Karpas-422 (cell line): ENCODE measurements around the gene KLK4. TPM values are rescaled to one million over a fixed set of nuclear protein-coding genes. Genes with fewer than 3 reads are reported as not detected.
"Not testable (repeated sequence)": the region's sequence is repeated elsewhere in the genome, so short reads cannot be mapped to it uniquely, and the experiment has no call there.

ENCODE experiments used
- DNase-seq: peaks from one replicate; pipeline ENCODE4 v3.0.0-alpha.2; 2015
- H2AFZ ChIP-seq: fragments of 200-600 bp; sonication (generic); 2 replicates; pipeline ENCODE4 v1.6.1; 2014; ENCODE audit warnings: antibody characterized with exemption, low read length, mixed read lengths
- H3K27ac ChIP-seq: fragments of 200-600 bp; sonication (generic); 2 replicates; pipeline ENCODE4 v1.5.1; 2014; ENCODE audit warnings: mild to moderate bottlenecking, low read length, moderate library complexity
- H3K27me3 ChIP-seq: fragments of 200-600 bp; sonication (generic); 2 replicates; pipeline ENCODE4 v1.6.1; 2014; ENCODE audit warnings: low read length, mixed read lengths
- H3K36me3 ChIP-seq: fragments of 200-600 bp; sonication (generic); 2 replicates; pipeline ENCODE4 v1.6.1; 2014; ENCODE audit warnings: low read length, mixed read lengths; ENCODE audit not compliant: insufficient read depth
- H3K4me1 ChIP-seq: fragments of 200-600 bp; sonication (generic); 2 replicates; pipeline ENCODE4 v1.6.1; 2014; ENCODE audit warnings: mild to moderate bottlenecking, low read length, mixed read lengths
- H3K4me2 ChIP-seq: fragments of 200-600 bp; sonication (generic); 2 replicates; pipeline ENCODE4 v1.6.1; 2014; ENCODE audit warnings: low read length, low read depth, mild to moderate bottlenecking; ENCODE audit not compliant: poor library complexity, severe bottlenecking
- H3K4me3 ChIP-seq: fragments of 200-600 bp; sonication (generic); 2 replicates; pipeline ENCODE4 v1.5.1; 2014; ENCODE audit warnings: mild to moderate bottlenecking, antibody characterized with exemption, low read length, mixed read lengths
- H3K79me2 ChIP-seq: fragments of 200-600 bp; sonication (generic); 2 replicates; pipeline ENCODE4 v1.6.1; 2014; ENCODE audit warnings: mild to moderate bottlenecking, low read length, mixed read lengths
- H3K9ac ChIP-seq: fragments of 200-600 bp; sonication (generic); 2 replicates; pipeline ENCODE4 v1.6.0; 2014; ENCODE audit warnings: low read length
- H3K9me2 ChIP-seq: fragments of 200-600 bp; sonication (generic), shearing (Covaris generic); replicated peaks from 2 replicates; pipeline ENCODE4 v1.6.0; 2014; ENCODE audit warnings: mild to moderate bottlenecking, low read length, moderate library complexity; ENCODE audit not compliant: insufficient read depth
- H3K9me3 ChIP-seq: fragments of 300-700, 200-600 bp; sonication (generic); 2 replicates; pipeline ENCODE4 v1.6.1; 2014; ENCODE audit warnings: low read length, mixed read lengths
- H4K20me1 ChIP-seq: fragments of 200-600 bp; sonication (generic); 2 replicates; pipeline ENCODE4 v1.6.1; 2014; ENCODE audit warnings: mild to moderate bottlenecking, antibody characterized with exemption, low read length, low read depth; ENCODE audit not compliant: insufficient read depth
- total RNA-seq: library from RNA; depleted of rRNA; stranded (reverse); fragments of >200 nt; shearing (Covaris generic); gene quantifications from 2 replicates; pipeline ENCODE4 v1.2.3, GENCODE V29; 2014; ENCODE audit warnings: low replicate concordance

KLK4 gene
- total RNA-seq, 1 experiment from 2014 or later: not detected

- Histone ChIP-seq H3K36me3 (no peaks in the 10 kb centered on the region), H3K27me3 (no peaks in the 10 kb centered on the region), H3K9me3 (no peaks in the 10 kb centered on the region), H2AFZ (peak overlapping the region; percentile 36; the same call in 1 of the 2 replicates), H3K9me2 (no peaks in the 10 kb centered on the region), H3K4me3 (peak overlapping the region; percentile 1; the same call in 1 of the 2 replicates), H3K4me2 (peak overlapping the region; percentile 55), H3K79me2 (no peaks in the 10 kb centered on the region), H3K4me1 (peaks cover 29% of the 10 kb centered on the region), H3K9ac (peak overlapping the region; percentile 19; the same call in 1 of the 2 replicates), H4K20me1 (no peaks in the 10 kb centered on the region), H3K27ac (no peak overlapping the region)
- no peak for DNase-seq
Observed at GRCh38 chr19:50897191-50897607, 14.0 kb downstream of the KLK4 start.

DNA sequence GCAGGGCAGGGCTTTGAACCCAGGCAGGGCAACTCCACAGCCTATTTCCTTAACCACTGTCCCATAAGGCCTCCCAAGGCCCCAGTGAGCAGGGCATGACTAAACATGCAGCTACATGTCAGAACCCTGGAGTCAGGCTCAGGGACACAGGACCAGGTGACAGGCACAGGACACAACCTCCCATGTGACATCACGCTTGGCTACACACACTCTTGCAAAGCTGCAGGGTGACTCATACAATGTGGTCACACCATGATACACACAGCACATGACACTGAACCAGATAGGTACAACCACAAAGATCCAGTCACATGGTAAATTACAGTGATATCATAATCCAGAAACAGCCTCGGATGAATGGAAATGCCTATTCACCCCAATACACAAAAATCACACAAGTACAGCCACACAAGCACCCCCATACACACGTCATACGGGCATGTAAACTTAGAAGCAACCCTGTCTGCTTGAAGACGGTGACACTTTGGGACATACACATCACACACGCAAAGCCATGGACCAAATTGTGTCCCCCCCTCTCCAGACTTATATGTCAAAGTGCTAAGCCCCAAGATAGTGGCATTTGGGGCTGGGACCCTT lies 14.5 kb downstream of the KLK4 start:
- H4K20me1 ChIP-seq: no peaks in the 10 kb centered on the region
- peak overlapping the region; percentile 1; the same call in 1 of the 2 replicates for H3K4me3 ChIP-seq
- H3K79me2 ChIP-seq: no peaks in the 10 kb centered on the region
- DNase-seq: peak; percentile 96
- no peak overlapping the region for H3K27ac ChIP-seq
- peak overlapping the region; percentile 55 for H3K4me2 ChIP-seq
- H3K36me3 ChIP-seq: no peaks in the 10 kb centered on the region
- peak overlapping the region; percentile 36; the same call in 1 of the 2 replicates for H2AFZ ChIP-seq
- H3K4me1 ChIP-seq: peaks cover 29% of the 10 kb centered on the region
- H3K9me3 ChIP-seq: no peaks in the 10 kb centered on the region
- no peaks in the 10 kb centered on the region for H3K27me3 ChIP-seq
- peak overlapping the region; percentile 19; the same call in 1 of the 2 replicates for H3K9ac ChIP-seq
- no peaks in the 10 kb centered on the region for H3K9me2 ChIP-seq

DNA sequence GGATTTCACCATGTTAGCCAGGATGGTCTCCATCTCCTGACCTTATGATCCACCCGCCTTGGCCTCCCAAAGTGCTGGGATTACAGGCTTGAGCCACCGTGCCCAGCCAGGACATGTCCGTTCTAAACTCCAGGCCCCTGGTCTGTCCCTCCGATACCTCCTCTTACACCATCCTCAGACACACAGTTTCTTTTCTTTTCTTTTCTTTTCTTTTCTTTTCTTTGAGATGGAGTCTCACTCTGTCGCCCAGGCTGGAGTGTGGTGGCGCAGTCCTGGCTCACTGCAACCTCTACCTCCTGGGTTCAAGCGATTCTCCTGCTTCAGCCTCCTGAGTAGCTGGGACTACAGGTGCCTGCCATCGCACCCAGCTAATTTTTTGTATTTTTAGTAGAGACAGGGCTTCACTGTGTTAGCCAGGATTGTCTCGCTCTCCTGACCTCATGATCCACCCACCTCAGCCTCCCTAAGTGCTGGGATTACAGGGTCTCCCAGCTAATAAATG lies 15.1 kb downstream of the KLK4 start:
- not testable (repeated sequence) for H2AFZ ChIP-seq, H3K36me3 ChIP-seq, H3K4me3 ChIP-seq, H3K9ac ChIP-seq, H3K79me2 ChIP-seq, H3K27ac ChIP-seq, H4K20me1 ChIP-seq, H3K9me3 ChIP-seq, H3K27me3 ChIP-seq, H3K9me2 ChIP-seq, DNase-seq
- H3K4me1 ChIP-seq: peaks cover 29% of the 10 kb centered on the region
- H3K4me2 ChIP-seq: peak overlapping the region; percentile 55

DNA sequence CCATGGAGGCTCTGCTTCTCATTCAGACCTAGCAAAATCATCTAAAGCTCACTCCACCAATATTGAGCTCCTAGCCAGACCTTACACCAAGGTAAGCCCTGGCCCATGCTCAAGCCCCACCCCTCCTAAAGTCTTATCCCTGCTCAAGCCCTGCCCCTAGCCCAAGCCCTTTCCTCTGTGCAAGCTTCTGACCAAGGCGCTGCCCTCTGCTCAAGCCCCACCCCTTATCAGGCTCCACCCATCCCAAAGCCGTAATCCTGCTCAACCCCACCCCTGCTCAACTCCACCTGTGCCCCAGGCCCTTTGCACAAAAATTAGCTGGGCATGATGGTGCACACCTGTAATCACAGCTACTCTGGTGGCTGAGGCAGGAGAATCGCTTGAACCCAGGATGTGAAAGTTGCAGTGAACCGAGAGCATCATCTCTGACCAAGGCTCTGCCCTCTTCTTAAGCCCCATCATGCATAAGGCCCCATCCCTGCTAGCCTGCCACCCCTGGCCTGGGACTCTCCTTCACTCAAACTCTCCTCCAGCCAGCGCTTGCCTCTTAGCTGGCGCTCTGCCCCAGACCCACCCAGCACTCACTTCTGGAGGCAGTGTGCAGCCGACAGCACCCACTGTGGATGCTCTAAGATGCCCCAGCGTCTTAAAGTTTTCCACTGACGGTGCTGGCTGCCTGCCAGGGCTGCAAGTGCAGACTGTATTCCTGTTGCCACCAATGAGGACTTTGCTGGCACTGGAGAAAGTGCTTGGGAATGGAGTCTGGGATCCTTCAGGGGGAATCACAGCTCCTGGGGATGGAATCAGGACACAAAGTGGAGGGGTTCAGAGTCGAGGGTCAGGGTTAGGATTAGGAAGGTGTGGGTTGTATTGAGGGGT lies 16.5 kb downstream of the KLK4 start:
- H3K4me3 ChIP-seq: no peak overlapping the region
- no peaks in the 10 kb centered on the region for H3K79me2 ChIP-seq
- H3K36me3 ChIP-seq: no peaks in the 10 kb centered on the region
- H4K20me1 ChIP-seq: no peaks in the 10 kb centered on the region
- no peak overlapping the region for H3K9ac ChIP-seq
- H3K27me3 ChIP-seq: no peaks in the 10 kb centered on the region
- no peak for DNase-seq
- H3K9me2 ChIP-seq: no peaks in the 10 kb centered on the region
- H3K4me1 ChIP-seq: peaks cover 29% of the 10 kb centered on the region
- H3K27ac ChIP-seq: no peak overlapping the region
- H3K4me2 ChIP-seq: no peak overlapping the region
- H2AFZ ChIP-seq: no peak overlapping the region
- no peaks in the 10 kb centered on the region for H3K9me3 ChIP-seq

GRCh38 chr19:50893047-50893736 lies 18.0 kb downstream of the KLK4 start:
- H3K9ac ChIP-seq: no peak overlapping the region
- no peaks in the 10 kb centered on the region for H3K36me3 ChIP-seq
- no peaks in the 10 kb centered on the region for H4K20me1 ChIP-seq
- H3K9me2 ChIP-seq: no peaks in the 10 kb centered on the region
- H3K4me2 ChIP-seq: no peak overlapping the region
- no peaks in the 10 kb centered on the region for H3K27me3 ChIP-seq
- no peak overlapping the region for H3K27ac ChIP-seq
- no peak overlapping the region for H2AFZ ChIP-seq
- H3K79me2 ChIP-seq: no peaks in the 10 kb centered on the region
- H3K4me1 ChIP-seq: peaks cover 21% of the 10 kb centered on the region
- peak; percentile 71 for DNase-seq
- H3K9me3 ChIP-seq: no peaks in the 10 kb centered on the region
- H3K4me3 ChIP-seq: no peak overlapping the region

DNA sequence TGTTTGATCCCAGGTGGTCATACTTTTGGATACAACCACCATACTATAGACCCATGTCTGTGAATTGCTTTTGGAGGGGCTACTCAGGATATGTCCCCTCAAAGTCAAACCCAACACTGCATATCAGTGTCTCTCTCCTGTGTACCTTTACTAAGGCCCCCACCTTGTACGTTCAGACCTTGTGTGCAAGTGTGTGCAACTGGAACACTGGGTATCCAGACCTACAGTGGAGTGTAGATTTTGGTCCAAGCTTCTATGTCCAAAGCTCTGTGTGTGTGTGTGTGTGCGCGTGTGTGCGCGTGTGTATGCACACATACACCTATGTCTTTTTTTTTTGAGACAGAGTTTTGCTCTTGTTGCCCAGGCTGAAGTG lies 20.0 kb downstream of the KLK4 start:
- Histone ChIP-seq H3K27ac (no peak overlapping the region), H3K9me2 (no peaks in the 10 kb centered on the region), H3K4me2 (no peak overlapping the region), H3K9me3 (no peaks in the 10 kb centered on the region), H3K27me3 (no peaks in the 10 kb centered on the region), H3K9ac (no peak overlapping the region), H2AFZ (no peak overlapping the region), H4K20me1 (no peaks in the 10 kb centered on the region), H3K79me2 (no peaks in the 10 kb centered on the region), H3K4me3 (no peak overlapping the region), H3K4me1 (peaks cover 4% of the 10 kb centered on the region), H3K36me3 (no peaks in the 10 kb centered on the region)
- DNase-seq: no peak

- H3K9ac ChIP-seq: no peak overlapping the region
- no peak overlapping the region for H2AFZ ChIP-seq
- DNase-seq: no peak
- no peak overlapping the region for H3K4me3 ChIP-seq
- no peaks in the 10 kb centered on the region for H3K36me3 ChIP-seq
- H3K27me3 ChIP-seq: no peaks in the 10 kb centered on the region
- no peak overlapping the region for H3K27ac ChIP-seq
- H3K9me3 ChIP-seq: no peaks in the 10 kb centered on the region
- H3K9me2 ChIP-seq: no peaks in the 10 kb centered on the region
- no peak overlapping the region for H3K4me2 ChIP-seq
- no peaks in the 10 kb centered on the region for H3K4me1 ChIP-seq
- H4K20me1 ChIP-seq: no peaks in the 10 kb centered on the region
- H3K79me2 ChIP-seq: no peaks in the 10 kb centered on the region
Observed at GRCh38 chr19:50890422-50891252, 20.6 kb downstream of the KLK4 start.
